ENCODE results near the gene METTL1.
"Not testable (repeated sequence)": the region's sequence is repeated elsewhere in the genome, so short reads cannot be mapped to it uniquely, and the experiment has no call there.

Gene METTL1

DNA sequence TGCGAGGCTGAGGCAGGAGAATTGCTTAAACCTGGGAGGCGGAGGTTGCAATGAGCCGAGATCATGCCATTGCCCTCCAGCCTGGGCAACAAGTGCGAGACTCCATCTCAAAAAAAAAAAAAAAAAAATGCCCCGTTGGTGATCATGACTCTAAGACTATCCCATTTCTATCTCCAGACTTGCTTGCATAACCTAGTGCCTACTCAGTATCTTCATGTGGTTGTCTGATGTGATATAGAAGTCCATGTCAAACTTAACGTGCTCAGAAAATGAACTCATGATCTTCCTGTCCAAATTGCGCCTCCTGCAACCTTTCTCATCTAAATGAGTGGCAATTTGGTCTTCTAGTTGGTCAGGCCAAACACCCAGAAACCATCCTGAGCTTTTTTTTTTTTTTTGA is 6.0 kb upstream of the METTL1 start:
- DNase-seq (ENCODE audit: extremely low spot score): no peak
- POLR2A ChIA-PET: no interaction called here
- no peak for TF ChIP-seq FOXK2 (IDR thresholded peaks at IDR 0.05)
- TF ChIP-seq, protein P1, sequence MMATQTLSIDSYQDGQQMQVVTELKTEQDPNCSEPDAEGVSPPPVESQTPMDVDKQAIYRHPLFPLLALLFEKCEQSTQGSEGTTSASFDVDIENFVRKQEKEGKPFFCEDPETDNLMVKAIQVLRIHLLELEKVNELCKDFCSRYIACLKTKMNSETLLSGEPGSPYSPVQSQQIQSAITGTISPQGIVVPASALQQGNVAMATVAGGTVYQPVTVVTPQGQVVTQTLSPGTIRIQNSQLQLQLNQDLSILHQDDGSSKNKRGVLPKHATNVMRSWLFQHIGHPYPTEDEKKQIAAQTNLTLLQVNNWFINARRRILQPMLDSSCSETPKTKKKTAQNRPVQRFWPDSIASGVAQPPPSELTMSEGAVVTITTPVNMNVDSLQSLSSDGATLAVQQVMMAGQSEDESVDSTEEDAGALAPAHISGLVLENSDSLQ (IDR thresholded peaks at IDR 0.05): no peak
- no peak for TF ChIP-seq L3MBTL2 (conservative IDR thresholded peaks at IDR 0.05)
- no peak for TF ChIP-seq SUZ12 (IDR thresholded peaks at IDR 0.05)
- no peak for TF ChIP-seq FOXM1 (IDR thresholded peaks at IDR 0.05; ENCODE audit: borderline replicate concordance)
- no peak for TF ChIP-seq BHLHE40 (IDR thresholded peaks at IDR 0.05; ENCODE audit: borderline replicate concordance)
- CTCF ChIA-PET: interaction anchor here (1.0 to 1.1 kb wide), 2 partner anchors 19 to 21 kb away, joined by 3 read pairs; no protein-coding TSS in a partner anchor

DNA sequence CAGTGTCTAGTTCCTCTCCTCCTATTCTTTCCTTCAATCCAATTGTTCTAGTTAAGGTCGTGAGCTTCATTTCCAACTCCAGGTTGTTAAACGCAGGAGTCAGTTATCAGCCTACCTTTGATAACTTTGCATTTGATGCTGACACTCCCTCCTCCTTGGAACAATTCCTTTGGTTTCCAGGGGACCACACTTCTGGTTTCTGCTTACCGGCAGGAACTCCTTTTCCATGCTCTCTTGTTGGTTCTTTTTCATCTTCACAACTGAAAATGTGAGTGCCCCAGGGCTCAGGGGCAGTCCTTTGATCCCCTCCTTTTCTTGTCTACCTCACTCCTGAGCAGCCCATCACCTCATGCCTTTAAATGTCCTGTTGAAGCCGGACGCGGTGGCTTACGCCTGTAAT is 5.5 kb upstream of the METTL1 start:
- CTCF ChIA-PET: interaction anchor here (1.1 kb wide), 1 partner anchor 18 kb away, joined by 3 read pairs; no protein-coding TSS in a partner anchor
- POLR2A ChIA-PET: no interaction called here
- no peak for TF ChIP-seq FOXK2 (IDR thresholded peaks at IDR 0.05)
- TF ChIP-seq ELF4 (IDR thresholded peaks at IDR 0.05): no peak
- TF ChIP-seq L3MBTL2 (conservative IDR thresholded peaks at IDR 0.05): no peak
- no peak for TF ChIP-seq BHLHE40 (IDR thresholded peaks at IDR 0.05; ENCODE audit: borderline replicate concordance)
- TF ChIP-seq ARNT (IDR thresholded peaks at IDR 0.05): no peak
- no peak for TF ChIP-seq FOXA1 (IDR thresholded peaks at IDR 0.05)
- no peak for TF ChIP-seq SP1 (IDR thresholded peaks at IDR 0.05)
- TF ChIP-seq CTBP1 (IDR thresholded peaks at IDR 0.05; ENCODE audit: borderline replicate concordance): no peak
- no peak for TF ChIP-seq LEF1 (IDR thresholded peaks at IDR 0.05; ENCODE audit: borderline replicate concordance)
- TF ChIP-seq NFRKB (IDR thresholded peaks at IDR 0.05): no peak
- TF ChIP-seq, protein P1 (IDR thresholded peaks at IDR 0.05): no peak
- TF ChIP-seq SUZ12 (IDR thresholded peaks at IDR 0.05): no peak
- no peak for TF ChIP-seq FOXM1 (IDR thresholded peaks at IDR 0.05; ENCODE audit: borderline replicate concordance)
- no peak for DNase-seq (ENCODE audit: extremely low spot score)

DNA sequence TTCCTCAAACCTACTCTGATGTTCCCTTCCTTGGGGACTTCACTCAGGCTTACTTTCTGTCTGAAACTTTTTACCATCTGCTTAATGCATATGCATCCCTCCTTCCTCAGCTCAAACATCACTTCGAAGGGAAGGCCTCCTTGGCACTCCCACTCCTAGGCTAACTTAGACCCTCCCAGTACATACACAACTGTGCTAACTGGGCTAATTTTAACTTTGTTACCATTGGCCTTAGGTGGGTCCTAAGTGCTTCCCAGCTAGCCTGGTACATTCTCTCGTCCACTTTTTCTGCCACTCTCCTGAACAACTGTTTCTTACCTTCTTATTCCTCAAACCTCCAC is 4.3 kb upstream of the METTL1 start:
- CTCF ChIA-PET: no interaction called here
- TF ChIP-seq BHLHE40 (IDR thresholded peaks at IDR 0.05; ENCODE audit: borderline replicate concordance) (no peak), L3MBTL2 (conservative IDR thresholded peaks at IDR 0.05) (no peak), CTBP1 (IDR thresholded peaks at IDR 0.05; ENCODE audit: borderline replicate concordance) (no peak), FOXK2 (IDR thresholded peaks at IDR 0.05) (no peak), TARDBP (IDR thresholded peaks at IDR 0.05) (no peak), LEF1 (IDR thresholded peaks at IDR 0.05; ENCODE audit: borderline replicate concordance) (no peak), SUZ12 (IDR thresholded peaks at IDR 0.05) (no peak), SP1 (IDR thresholded peaks at IDR 0.05) (no peak), ELF4 (IDR thresholded peaks at IDR 0.05) (no peak)
- TF ChIP-seq, protein P1 (IDR thresholded peaks at IDR 0.05): no peak
- no peak for DNase-seq (ENCODE audit: extremely low spot score)
- POLR2A ChIA-PET: no interaction called here

DNA sequence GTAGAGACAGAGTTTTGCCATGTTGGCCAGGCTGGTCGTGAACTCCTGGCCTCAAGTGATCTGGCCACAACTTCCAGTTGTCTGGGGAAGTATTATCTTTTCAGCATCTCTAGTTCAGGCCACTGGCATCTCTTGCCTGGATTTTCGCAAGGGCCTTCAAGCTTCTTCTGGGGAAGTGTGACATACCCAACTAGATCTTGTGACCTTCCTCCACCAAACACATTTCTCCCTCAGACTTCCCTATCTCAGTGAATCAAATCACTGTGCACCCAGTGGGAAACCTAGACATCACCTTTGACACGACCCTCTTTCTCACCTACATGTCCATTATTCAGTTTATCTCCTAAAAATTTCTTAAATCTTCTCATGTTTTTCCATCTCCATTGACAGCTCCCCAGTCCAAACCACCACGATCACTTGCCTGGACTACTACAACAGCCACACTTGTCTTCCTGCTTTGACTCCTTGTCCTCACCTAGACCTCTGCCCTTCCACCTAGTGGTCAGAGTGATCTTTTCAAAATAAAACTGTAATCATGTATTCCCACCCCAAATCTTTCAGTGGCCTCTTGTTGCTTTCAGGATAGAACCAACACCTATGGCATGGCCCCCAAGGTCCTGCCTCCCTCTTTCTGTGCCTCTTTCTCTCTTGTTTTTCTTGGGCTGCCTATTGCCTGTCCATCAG is 3.8 kb upstream of the METTL1 start:
- CTCF ChIA-PET: no interaction called here
- POLR2A ChIA-PET: interaction anchor here (1.5 kb wide), 1 partner anchor 8 kb away, joined by 3 read pairs; no protein-coding TSS in a partner anchor
- TF ChIP-seq FOXM1 (IDR thresholded peaks at IDR 0.05; ENCODE audit: borderline replicate concordance) (no peak), ARNT (IDR thresholded peaks at IDR 0.05) (no peak), CTBP1 (IDR thresholded peaks at IDR 0.05; ENCODE audit: borderline replicate concordance) (no peak), ZNF384 (IDR thresholded peaks at IDR 0.05) (no peak), FOXA1 (IDR thresholded peaks at IDR 0.05) (no peak), HDGF (IDR thresholded peaks at IDR 0.05; ENCODE audit: borderline replicate concordance) (no peak), TARDBP (IDR thresholded peaks at IDR 0.05) (no peak), ELF4 (IDR thresholded peaks at IDR 0.05) (no peak), BHLHE40 (IDR thresholded peaks at IDR 0.05; ENCODE audit: borderline replicate concordance) (no peak), LEF1 (IDR thresholded peaks at IDR 0.05; ENCODE audit: borderline replicate concordance) (no peak), NFRKB (IDR thresholded peaks at IDR 0.05) (no peak)
- TF ChIP-seq, protein P1 (IDR thresholded peaks at IDR 0.05): no peak
- DNase-seq (ENCODE audit: extremely low spot score): no peak

DNA sequence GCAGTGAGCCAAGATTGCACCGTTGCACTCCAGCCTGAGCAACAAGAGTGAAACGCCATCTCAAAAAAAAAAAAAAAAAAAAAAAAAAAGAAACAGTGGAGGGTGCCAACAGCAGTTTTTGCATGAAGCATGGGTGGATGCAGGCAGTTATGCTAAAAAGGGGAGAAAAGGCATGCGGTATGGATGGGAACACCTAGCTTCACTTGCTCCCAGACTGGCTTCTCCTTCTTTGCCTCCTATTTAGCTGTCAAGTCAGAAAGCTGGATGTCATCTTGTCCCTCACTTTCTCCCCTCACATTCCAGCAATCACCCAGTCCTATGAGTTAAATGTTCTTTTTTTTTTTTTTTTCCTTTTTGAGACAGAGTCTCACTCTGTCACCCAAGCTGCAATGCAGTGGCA is 3.1 kb upstream of the METTL1 start:
- TF ChIP-seq, protein P1 (IDR thresholded peaks at IDR 0.05): no peak
- TF ChIP-seq ZNF384 (IDR thresholded peaks at IDR 0.05) (no peak), ARNT (IDR thresholded peaks at IDR 0.05) (no peak), SUZ12 (IDR thresholded peaks at IDR 0.05) (no peak), BHLHE40 (IDR thresholded peaks at IDR 0.05; ENCODE audit: borderline replicate concordance) (no peak), SP1 (IDR thresholded peaks at IDR 0.05) (no peak), FOXA1 (IDR thresholded peaks at IDR 0.05) (no peak), CTBP1 (IDR thresholded peaks at IDR 0.05; ENCODE audit: borderline replicate concordance) (no peak), LEF1 (IDR thresholded peaks at IDR 0.05; ENCODE audit: borderline replicate concordance) (no peak), FOXM1 (IDR thresholded peaks at IDR 0.05; ENCODE audit: borderline replicate concordance) (no peak), FOXK2 (IDR thresholded peaks at IDR 0.05) (no peak), ELF4 (IDR thresholded peaks at IDR 0.05) (no peak), L3MBTL2 (conservative IDR thresholded peaks at IDR 0.05) (no peak), HDGF (IDR thresholded peaks at IDR 0.05; ENCODE audit: borderline replicate concordance) (no peak), TARDBP (IDR thresholded peaks at IDR 0.05) (no peak), NFRKB (IDR thresholded peaks at IDR 0.05) (no peak)
- ChIA-PET CTCF (no interaction called here), POLR2A (interaction anchor here (1.5 kb wide), 1 partner anchor 8 kb away, joined by 3 read pairs; no protein-coding TSS in a partner anchor)
- no peak for DNase-seq (ENCODE audit: extremely low spot score)

DNA sequence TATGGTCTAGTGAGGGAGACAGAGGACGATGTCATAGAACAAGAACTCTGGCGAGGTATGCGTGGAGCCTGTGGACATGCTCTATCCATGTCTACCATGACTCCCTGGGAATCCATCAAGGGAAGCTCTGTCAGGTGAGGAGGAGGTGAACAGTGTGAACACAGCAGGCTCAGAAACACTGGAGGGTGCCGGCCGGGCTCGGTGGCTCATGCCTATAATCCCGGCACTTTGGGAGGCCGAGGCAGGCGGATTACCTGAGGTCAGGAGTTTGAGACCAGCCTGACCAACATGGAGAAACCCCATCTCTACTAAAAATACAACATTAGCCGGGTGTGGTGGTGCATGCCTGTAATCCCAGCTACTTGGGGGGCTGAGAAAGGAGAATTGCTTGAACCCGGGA is 2.7 kb upstream of the METTL1 start:
- POLR2A ChIA-PET: interaction anchor here (1.5 kb wide), 1 partner anchor 9 kb away, joined by 3 read pairs; no protein-coding TSS in a partner anchor
- DNase-seq (ENCODE audit: extremely low spot score); CTCF ChIA-PET: not testable (repeated sequence)
